ENCODE data around the gene ERC2.

GRCh38 chr3:55790596-55791350 is 677.5 kb downstream of the ERC2 start:
- TF ChIP-seq CTCF (conservative IDR thresholded peaks at IDR 0.05; ENCODE audit: low read length) (no peak), EZH2phosphoT487 (IDR thresholded peaks at IDR 0.05; ENCODE audit: borderline replicate concordance, low read depth, low read length) (no peak)

Measured in OCI-LY7 (cell line).